Right atrium auricular region (tissue), 2 donors: ENCODE results near the gene KRTAP20-3. TPM values are rescaled to one million over a fixed set of nuclear protein-coding genes. Genes with fewer than 3 reads are reported as not detected.

Experiments
- DNase-seq: peaks from one replicate; pipeline ENCODE4 v3.0.0-alpha.2; 2019; ENCODE audit warnings: low spot score
- H3K27ac ChIP-seq, 2 donors: fragments of 200-600 bp; sonication (generic); 1 replicate in 1 of 2; 2 replicates in 1 of 2; pipeline ENCODE4 v1.5.1; 2016 to 2019
- H3K27me3 ChIP-seq, 2 donors: fragments of 200-600 bp; sonication (generic); one replicate each; pipeline versions ENCODE4 v1.5.1 to v1.6.0; 2017 to 2019
- H3K36me3 ChIP-seq: fragments of 200-600 bp; sonication (generic); one replicate; pipeline ENCODE4 v1.5.1; 2016
- H3K4me1 ChIP-seq, 2 donors: fragments of 200-600 bp; sonication (generic); one replicate each; pipeline versions ENCODE4 v1.5.1 to v1.6.0; 2017 to 2019
- H3K4me3 ChIP-seq, 2 donors: fragments of 200-600 bp; sonication (generic); 1 replicate in 1 of 2; 2 replicates in 1 of 2; pipeline ENCODE4 v1.5.1; 2017 to 2019; ENCODE audit warnings: mild to moderate bottlenecking in 1 of 2, moderate library complexity in 1 of 2
- H3K9me3 ChIP-seq, 2 donors: fragments of 200-600 bp; sonication (generic); one replicate each; pipeline ENCODE4 v1.5.1; 2019
- total RNA-seq, 2 donors: library from RNA; depleted of rRNA; stranded (reverse); fragments of >200 nt; gene quantifications; one replicate each; pipeline ENCODE4 v1.1.0, GENCODE V29; 2016
- TF ChIP-seq, protein P1 (sequence below), 2 donors: fragments of 200-600 bp; sonication (generic); IDR thresholded peaks; one replicate each; pipeline ENCODE4 v1.5.1; 2019; ENCODE audit warnings: antibody characterized with exemption in 2 of 2

The KRTAP20-3 gene
- total RNA-seq, 2 donors from 2014 or later, result not detected

DNA sequence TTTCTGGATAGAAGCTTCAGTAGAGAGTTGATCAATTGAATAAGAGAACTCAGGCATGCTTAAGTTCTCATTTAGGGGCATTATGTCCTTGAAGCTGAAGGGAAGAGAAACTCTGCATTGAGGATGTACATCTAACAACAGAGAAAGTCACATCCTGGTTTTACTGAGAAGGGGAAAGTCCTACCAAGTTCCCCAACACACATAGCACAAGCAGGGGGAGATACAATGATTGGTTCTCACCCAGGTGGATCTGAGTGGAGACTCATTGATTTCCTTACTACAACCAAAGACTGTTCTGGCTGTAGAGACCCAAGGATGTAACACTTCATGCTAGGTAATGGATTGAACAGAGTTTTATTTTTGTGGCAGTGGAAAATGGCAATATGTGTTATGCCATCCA lies 27.5 kb upstream of the KRTAP20-3 start:
- Histone ChIP-seq H3K27ac (no peak overlapping the region), H3K9me3 (no peaks in the 10 kb centered on the region), H3K4me3 (no peak overlapping the region), H3K36me3 (no peaks in the 10 kb centered on the region), H3K27me3 (no peaks in the 10 kb centered on the region), H3K4me1 (no peaks in the 10 kb centered on the region)
- DNase-seq, result no peak
- TF ChIP-seq, protein P1, sequence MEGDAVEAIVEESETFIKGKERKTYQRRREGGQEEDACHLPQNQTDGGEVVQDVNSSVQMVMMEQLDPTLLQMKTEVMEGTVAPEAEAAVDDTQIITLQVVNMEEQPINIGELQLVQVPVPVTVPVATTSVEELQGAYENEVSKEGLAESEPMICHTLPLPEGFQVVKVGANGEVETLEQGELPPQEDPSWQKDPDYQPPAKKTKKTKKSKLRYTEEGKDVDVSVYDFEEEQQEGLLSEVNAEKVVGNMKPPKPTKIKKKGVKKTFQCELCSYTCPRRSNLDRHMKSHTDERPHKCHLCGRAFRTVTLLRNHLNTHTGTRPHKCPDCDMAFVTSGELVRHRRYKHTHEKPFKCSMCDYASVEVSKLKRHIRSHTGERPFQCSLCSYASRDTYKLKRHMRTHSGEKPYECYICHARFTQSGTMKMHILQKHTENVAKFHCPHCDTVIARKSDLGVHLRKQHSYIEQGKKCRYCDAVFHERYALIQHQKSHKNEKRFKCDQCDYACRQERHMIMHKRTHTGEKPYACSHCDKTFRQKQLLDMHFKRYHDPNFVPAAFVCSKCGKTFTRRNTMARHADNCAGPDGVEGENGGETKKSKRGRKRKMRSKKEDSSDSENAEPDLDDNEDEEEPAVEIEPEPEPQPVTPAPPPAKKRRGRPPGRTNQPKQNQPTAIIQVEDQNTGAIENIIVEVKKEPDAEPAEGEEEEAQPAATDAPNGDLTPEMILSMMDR (IDR thresholded peaks at IDR 0.05), result no peak

DNA sequence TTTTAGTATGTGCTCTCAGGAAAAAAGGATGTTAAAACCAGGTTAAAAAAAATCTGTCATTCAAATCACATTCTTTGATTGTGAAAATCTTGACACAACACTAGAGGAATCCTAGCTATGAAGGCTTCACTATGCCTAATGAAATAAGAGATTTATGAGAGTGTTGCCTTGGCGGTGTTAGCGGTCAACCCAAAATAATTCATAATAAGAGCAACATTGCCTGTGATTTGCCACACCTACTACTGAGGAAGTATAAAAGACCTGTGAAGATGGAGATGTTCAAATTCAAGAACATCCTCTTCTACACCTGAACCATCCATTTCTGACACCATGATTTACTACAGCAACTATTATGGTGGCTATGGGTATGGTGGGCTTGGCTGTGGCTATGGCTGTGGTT lies 26.5 kb upstream of the KRTAP20-3 start, which contains the start of gene KRTAP20-1:
KRTAP20-1 (plus strand) TSS at position 301 of the 400 bp plus-strand sequence; CDS start at position 331, 30 bp downstream.
- Histone ChIP-seq H3K27ac (no peak within 1 kb of the TSS), H3K27me3 (no peaks in the 10 kb centered on the region), H3K36me3 (no peaks in the 10 kb centered on the region), H3K4me1 (no peaks in the 10 kb centered on the region), H3K9me3 (no peaks in the 10 kb centered on the region), H3K4me3 (no peak within 1 kb of the TSS)
- TF ChIP-seq, protein P1 (IDR thresholded peaks at IDR 0.05), result no peak
- DNase-seq, result no peak

DNA sequence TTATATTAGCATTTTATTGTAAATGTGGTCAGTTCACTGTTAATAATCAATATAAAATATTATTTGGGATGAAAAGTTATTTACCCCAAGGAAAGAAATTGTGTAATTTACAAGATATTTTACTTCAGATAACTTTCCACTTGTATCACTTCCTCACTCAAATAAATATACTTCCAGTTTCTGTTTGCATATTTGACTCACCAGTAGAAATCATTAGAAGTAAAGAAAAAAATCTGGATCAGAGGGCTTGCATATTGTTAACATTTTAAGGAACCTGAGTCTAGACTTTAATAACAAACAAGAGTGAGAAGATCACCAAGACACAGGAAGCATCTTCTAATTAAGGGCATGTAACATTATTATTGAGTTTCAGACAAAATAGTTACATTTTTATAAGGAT lies 22.6 kb upstream of the KRTAP20-3 start:
- Histone ChIP-seq H3K4me1 (no peaks in the 10 kb centered on the region), H3K36me3 (no peaks in the 10 kb centered on the region), H3K27me3 (no peaks in the 10 kb centered on the region), H3K9me3 (no peaks in the 10 kb centered on the region), H3K27ac (no peak overlapping the region), H3K4me3 (no peak overlapping the region)
- no peak for DNase-seq
- TF ChIP-seq, protein P1 (IDR thresholded peaks at IDR 0.05), result no peak

DNA sequence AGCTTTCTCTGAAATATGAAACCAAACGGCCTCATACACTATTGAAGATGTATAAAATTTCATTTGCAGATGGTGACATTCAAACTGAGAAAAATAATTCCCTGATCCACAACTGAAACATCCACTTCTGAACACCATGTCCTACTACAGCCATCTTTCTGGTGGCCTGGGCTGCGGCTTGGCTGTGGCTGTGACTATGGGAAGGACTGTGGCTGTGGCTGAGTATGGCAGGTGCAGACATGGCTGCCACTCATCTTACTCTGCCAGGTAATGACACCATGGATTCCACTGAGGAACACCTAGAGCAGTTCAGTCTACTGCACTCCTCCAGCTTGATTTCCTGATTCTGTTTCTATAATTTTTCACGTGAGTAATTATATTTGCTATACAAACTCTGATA lies 22.1 kb upstream of the KRTAP20-3 start, which contains the start of gene KRTAP20-4:
KRTAP20-4 (plus strand) TSS at position 106 of the 400 bp plus-strand sequence.
- DNase-seq, result no peak
- no peaks in the 10 kb centered on the region for H3K36me3 ChIP-seq

DNA sequence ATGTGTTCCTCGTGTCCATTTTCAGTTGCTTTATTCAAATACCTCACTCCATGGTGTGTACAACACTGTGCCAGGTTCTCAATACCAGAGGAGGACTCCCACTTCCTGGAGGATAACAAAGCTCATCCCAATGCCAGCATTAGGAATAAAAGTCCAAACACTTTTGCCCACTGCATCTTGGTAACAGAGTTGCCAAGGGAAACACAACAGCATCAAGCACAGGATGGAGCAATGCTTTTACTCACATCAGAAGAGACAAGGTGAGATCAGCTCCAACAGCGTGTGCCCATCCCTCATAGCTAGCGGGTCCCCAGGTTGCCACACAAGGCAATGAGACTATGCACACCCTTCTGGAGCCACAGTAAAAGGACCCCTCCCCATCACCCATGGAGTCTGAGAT lies 19.3 kb upstream of the KRTAP20-3 start:
- no peak for DNase-seq
- Histone ChIP-seq H3K36me3 (no peaks in the 10 kb centered on the region), H3K27ac (no peak overlapping the region), H3K27me3 (no peaks in the 10 kb centered on the region), H3K4me1 (no peaks in the 10 kb centered on the region), H3K9me3 (no peaks in the 10 kb centered on the region), H3K4me3 (no peak overlapping the region)
- TF ChIP-seq, protein P1 (IDR thresholded peaks at IDR 0.05), result no peak

More for the DNA sequence above, 22.1 kb upstream of the KRTAP20-3 start, which contains the start of gene KRTAP20-4:
- Histone ChIP-seq H3K27me3 (no peaks in the 10 kb centered on the region), H3K4me3 (no peak within 1 kb of the TSS), H3K27ac (no peak within 1 kb of the TSS), H3K9me3 (no peaks in the 10 kb centered on the region), H3K4me1 (no peaks in the 10 kb centered on the region)
- TF ChIP-seq, protein P1 (IDR thresholded peaks at IDR 0.05), result no peak
